Measurements from ENCODE around the gene RBBP8. TPM values are rescaled to one million over a fixed set of nuclear protein-coding genes. Genes with fewer than 3 reads are reported as not detected.
A peak's percentile ranks its signal among the peaks of the same experiment; 100 is the strongest.

Gene RBBP8
- total RNA-seq, 1 donor from 2014 or later = 44.0 TPM

- no peaks in the 10 kb centered on the region for H3K36me3 ChIP-seq (ENCODE audit: control insufficient read depth, insufficient read depth, low read length)
- TF ChIP-seq CTCF (IDR thresholded peaks at IDR 0.05; ENCODE audit: insufficient read depth, low read length, poor library complexity, severe bottlenecking) = peak; percentile 35
- no peak for DNase-seq (ENCODE audit: low read depth)
These were observed 50.0 kb downstream of the RBBP8 start for GRCh38 chr18:22983175-22983574.

GRCh38 chr18:22985250-22985649 is 52.1 kb downstream of the RBBP8 start:
- DNase-seq (ENCODE audit: low read depth) = peak; percentile 12
- H3K36me3 ChIP-seq (ENCODE audit: control insufficient read depth, insufficient read depth, low read length) = no peaks in the 10 kb centered on the region
- no peak overlapping the region for H3K4me3 ChIP-seq (ENCODE audit: low read depth, low read length)
- TF ChIP-seq CTCF (IDR thresholded peaks at IDR 0.05; ENCODE audit: insufficient read depth, low read length, poor library complexity, severe bottlenecking) = no peak
- H3K27me3 ChIP-seq (ENCODE audit: control insufficient read depth, insufficient read depth, low read length) = no peaks in the 10 kb centered on the region

More at GRCh38 chr18:22983175-22983574, 50.0 kb downstream of the RBBP8 start:
- Histone ChIP-seq H3K4me3 (ENCODE audit: low read depth, low read length) (no peak overlapping the region), H3K27me3 (ENCODE audit: control insufficient read depth, insufficient read depth, low read length) (no peaks in the 10 kb centered on the region)

- TF ChIP-seq CTCF (IDR thresholded peaks at IDR 0.05; ENCODE audit: insufficient read depth, low read length, poor library complexity, severe bottlenecking) = no peak
- no peak overlapping the region for H3K4me3 ChIP-seq (ENCODE audit: low read depth, low read length)
- H3K27me3 ChIP-seq (ENCODE audit: control insufficient read depth, insufficient read depth, low read length) = no peaks in the 10 kb centered on the region
- no peak for DNase-seq (ENCODE audit: low read depth)
- H3K36me3 ChIP-seq (ENCODE audit: control insufficient read depth, insufficient read depth, low read length) = no peaks in the 10 kb centered on the region
These were observed 54.5 kb downstream of the RBBP8 start for GRCh38 chr18:22987547-22988189.

GRCh38 chr18:22988208-22988607 is 55.1 kb downstream of the RBBP8 start:
- H3K27me3 ChIP-seq (ENCODE audit: control insufficient read depth, insufficient read depth, low read length) = no peaks in the 10 kb centered on the region
- no peak for DNase-seq (ENCODE audit: low read depth)
- TF ChIP-seq CTCF (IDR thresholded peaks at IDR 0.05; ENCODE audit: insufficient read depth, low read length, poor library complexity, severe bottlenecking) = no peak
- H3K4me3 ChIP-seq (ENCODE audit: low read depth, low read length) = no peak overlapping the region
- no peaks in the 10 kb centered on the region for H3K36me3 ChIP-seq (ENCODE audit: control insufficient read depth, insufficient read depth, low read length)

GRCh38 chr18:22998344-22998743 is 65.2 kb downstream of the RBBP8 start:
- Histone ChIP-seq H3K36me3 (ENCODE audit: control insufficient read depth, insufficient read depth, low read length) (no peaks in the 10 kb centered on the region), H3K27me3 (ENCODE audit: control insufficient read depth, insufficient read depth, low read length) (no peaks in the 10 kb centered on the region), H3K4me3 (ENCODE audit: low read depth, low read length) (no peak overlapping the region)
- no peak for DNase-seq (ENCODE audit: low read depth)
- no peak for TF ChIP-seq CTCF (IDR thresholded peaks at IDR 0.05; ENCODE audit: insufficient read depth, low read length, poor library complexity, severe bottlenecking)

GRCh38 chr18:22999212-22999611 is 66.1 kb downstream of the RBBP8 start:
- TF ChIP-seq CTCF (IDR thresholded peaks at IDR 0.05; ENCODE audit: insufficient read depth, low read length, poor library complexity, severe bottlenecking) = no peak
- no peak for DNase-seq (ENCODE audit: low read depth)
- H3K27me3 ChIP-seq (ENCODE audit: control insufficient read depth, insufficient read depth, low read length) = no peaks in the 10 kb centered on the region
- no peak overlapping the region for H3K4me3 ChIP-seq (ENCODE audit: low read depth, low read length)
- H3K36me3 ChIP-seq (ENCODE audit: control insufficient read depth, insufficient read depth, low read length) = no peaks in the 10 kb centered on the region

All from kidney epithelial cell (primary cell).